ENCODE measurements around the gene MFSD2B.
"Not testable (repeated sequence)": the region's sequence is repeated elsewhere in the genome, so short reads cannot be mapped to it uniquely, and the experiment has no call there.

The MFSD2B gene

GRCh38 chr2:24009680-24010476 lies at the start of gene MFSD2B:
TSS of gene MFSD2B (plus strand) at chr2:24010085. CDS start at chr2:24010097, 12 bp downstream.
- no peak for DNase-seq (ENCODE audit: low read depth in 2 of 2)

GRCh38 chr2:23967846-23968245 lies 42.0 kb upstream of the MFSD2B start:
- no peak for DNase-seq (ENCODE audit: low read depth in 2 of 2)

GRCh38 chr2:23976883-23977282 lies 33.0 kb upstream of the MFSD2B start:
- DNase-seq (ENCODE audit: low read depth in 2 of 2) = no peak

- DNase-seq (ENCODE audit: low read depth in 2 of 2) = no peak
Measured at GRCh38 chr2:23988371-23988770, 21.5 kb upstream of the MFSD2B start.

GRCh38 chr2:23992931-23993330 lies 17.0 kb upstream of the MFSD2B start:
- no peak for DNase-seq (ENCODE audit: low read depth in 2 of 2)

GRCh38 chr2:23993736-23994269 lies 16.1 kb upstream of the MFSD2B start:
- DNase-seq (ENCODE audit: low read depth in 2 of 2) = no peak

- no peak for DNase-seq (ENCODE audit: low read depth in 2 of 2)
Measured at GRCh38 chr2:23994567-23994966, 15.3 kb upstream of the MFSD2B start.

GRCh38 chr2:24007693-24008092 lies 2.2 kb upstream of the MFSD2B start:
- no peak for DNase-seq (ENCODE audit: low read depth in 2 of 2)

- no peak for DNase-seq (ENCODE audit: low read depth in 2 of 2)
Measured at GRCh38 chr2:24008672-24009366, 1.1 kb upstream of the MFSD2B start.

GRCh38 chr2:24009367-24009679 lies 562 bp upstream of the MFSD2B start:
- no peak for DNase-seq (ENCODE audit: low read depth in 2 of 2)

- DNase-seq (ENCODE audit: low read depth in 2 of 2) = no peak
Measured at GRCh38 chr2:24010477-24011249, 778 bp downstream of the MFSD2B start.

GRCh38 chr2:24011250-24012104 lies 1.6 kb downstream of the MFSD2B start:
- DNase-seq (ENCODE audit: low read depth in 2 of 2) = no peak

GRCh38 chr2:24012521-24013188 lies 2.8 kb downstream of the MFSD2B start:
- no peak for DNase-seq (ENCODE audit: low read depth in 2 of 2)

GRCh38 chr2:24014902-24015301 lies 5.0 kb downstream of the MFSD2B start:
- DNase-seq (ENCODE audit: low read depth in 2 of 2) = not testable (repeated sequence)

GRCh38 chr2:24015562-24016375 lies 5.9 kb downstream of the MFSD2B start:
- DNase-seq (ENCODE audit: low read depth in 2 of 2) = no peak

GRCh38 chr2:24016376-24016761 lies 6.5 kb downstream of the MFSD2B start:
- DNase-seq (ENCODE audit: low read depth in 2 of 2) = no peak

GRCh38 chr2:24016853-24017703 lies 7.2 kb downstream of the MFSD2B start:
- DNase-seq (ENCODE audit: low read depth in 2 of 2) = no peak

- no peak for DNase-seq (ENCODE audit: low read depth in 2 of 2)
Measured at GRCh38 chr2:24017711-24018110, 7.8 kb downstream of the MFSD2B start.

GRCh38 chr2:24018241-24018640 lies 8.4 kb downstream of the MFSD2B start:
- no peak for DNase-seq (ENCODE audit: low read depth in 2 of 2)
